HEK293 (cell line): ENCODE measurements around the gene ALDH16A1.

Experiments used
- GLIS2 ChIP-seq: fragments of 450-650 bp; formaldehyde crosslinking; IDR thresholded peaks from 2 replicates; pipeline ENCODE4 v1.5.1; 2016; ENCODE audit warnings: missing biosample characterization, missing genetic modification characterization
- HOXC10 ChIP-seq: sonication (generic); formaldehyde crosslinking; IDR thresholded peaks from 2 replicates; pipeline ENCODE4 v1.8.1; 2023; ENCODE audit warnings: mild to moderate bottlenecking, missing genetic modification reagents
- SCRT1 ChIP-seq: fragments of 450-650 bp; formaldehyde crosslinking; IDR thresholded peaks from 2 replicates; pipeline ENCODE4 v1.5.1; 2016; ENCODE audit warnings: missing biosample characterization, missing genetic modification characterization, borderline replicate concordance
- SETDB1 ChIP-seq: IDR thresholded peaks from one replicate; pipeline ENCODE4 v1.6.1; 2017; ENCODE audit warnings: mild to moderate bottlenecking, low read length, moderate library complexity, mixed read lengths; ENCODE audit not compliant: insufficient read length
- SP7 ChIP-seq: fragments of 450-650 bp; formaldehyde crosslinking; IDR thresholded peaks from 2 replicates; pipeline ENCODE4 v1.5.1; 2016; ENCODE audit warnings: missing biosample characterization, missing genetic modification characterization
- ZIC2 ChIP-seq: fragments of 450-650 bp; formaldehyde crosslinking; IDR thresholded peaks from 2 replicates; pipeline ENCODE4 v1.5.1; 2016; ENCODE audit warnings: missing biosample characterization, missing genetic modification characterization
- ZNF175 ChIP-seq: fragments of 450-650 bp; formaldehyde crosslinking; IDR thresholded peaks from 2 replicates; pipeline ENCODE4 v1.5.1; 2016; ENCODE audit warnings: missing biosample characterization, missing genetic modification characterization
- ZNF19 ChIP-seq: fragments of 450-650 bp; formaldehyde crosslinking; IDR thresholded peaks from 2 replicates; pipeline ENCODE4; 2016; ENCODE audit warnings: missing biosample characterization, missing genetic modification characterization, low read depth
- ZNF2 ChIP-seq: fragments of 450-650 bp; formaldehyde crosslinking; IDR thresholded peaks from 2 replicates; pipeline ENCODE4 v1.5.1; 2016; ENCODE audit warnings: missing biosample characterization, missing genetic modification characterization
- ZNF23 ChIP-seq: fragments of 450-650 bp; formaldehyde crosslinking; IDR thresholded peaks from 2 replicates; pipeline ENCODE4 v1.5.1; 2016; ENCODE audit warnings: missing biosample characterization, missing genetic modification characterization, borderline replicate concordance
- ZNF248 ChIP-seq: fragments of 450-650 bp; formaldehyde crosslinking; IDR thresholded peaks from 2 replicates; pipeline ENCODE4 v1.5.1; 2017; ENCODE audit warnings: missing biosample characterization, missing genetic modification characterization
- ZNF433 ChIP-seq: fragments of 450-650 bp; formaldehyde crosslinking; IDR thresholded peaks from 2 replicates; pipeline ENCODE4 v1.5.1; 2016; ENCODE audit warnings: missing biosample characterization, missing genetic modification characterization, low read depth
- ZNF473 ChIP-seq: fragments of 450-650 bp; formaldehyde crosslinking; IDR thresholded peaks from 2 replicates; pipeline ENCODE4 v1.5.1; 2017; ENCODE audit warnings: missing biosample characterization, missing genetic modification characterization
- ZNF510 ChIP-seq: fragments of 450-650 bp; formaldehyde crosslinking; IDR thresholded peaks from 2 replicates; pipeline ENCODE4 v1.5.1; 2018; ENCODE audit warnings: mild to moderate bottlenecking, missing genetic modification characterization, missing biosample characterization; ENCODE audit not compliant: insufficient replicate concordance
- ZNF549 ChIP-seq: fragments of 450-650 bp; IDR thresholded peaks from 2 replicates; pipeline ENCODE4 v1.5.1; 2018; ENCODE audit warnings: missing biosample characterization, missing genetic modification characterization, mild to moderate bottlenecking, inconsistent platforms, moderate library complexity
- ZNF585B ChIP-seq: fragments of 450-650 bp; formaldehyde crosslinking; IDR thresholded peaks from 2 replicates; pipeline ENCODE4 v1.5.1; 2016; ENCODE audit warnings: missing biosample characterization, missing genetic modification characterization
- ZNF626 ChIP-seq: fragments of 450-650 bp; sonication (Bioruptor Pico); formaldehyde crosslinking; IDR thresholded peaks from 2 replicates; pipeline ENCODE4 v1.5.1; 2018; ENCODE audit warnings: missing biosample characterization, missing genetic modification characterization, inconsistent platforms
- ZNF747 ChIP-seq: fragments of 450-650 bp; formaldehyde crosslinking; IDR thresholded peaks from 2 replicates; pipeline ENCODE4 v1.5.1; 2016; ENCODE audit warnings: missing biosample characterization, missing genetic modification characterization
- ZNF785 ChIP-seq: fragments of 450-650 bp; formaldehyde crosslinking; IDR thresholded peaks from 2 replicates; pipeline ENCODE4 v1.5.1; 2016; ENCODE audit warnings: missing biosample characterization, missing genetic modification characterization
- TF ChIP-seq, protein P1 (sequence below): fragments of 450-650 bp; formaldehyde crosslinking; IDR thresholded peaks from 2 replicates; pipeline ENCODE4 v1.5.1; 2017; ENCODE audit warnings: missing biosample characterization, missing genetic modification characterization
- TF ChIP-seq, protein P2 (sequence below): fragments of 450-650 bp; formaldehyde crosslinking; IDR thresholded peaks from 2 replicates; pipeline ENCODE4 v1.5.1; 2016; ENCODE audit warnings: missing biosample characterization, missing genetic modification characterization
- TF ChIP-seq, protein P3 (sequence below): fragments of 450-650 bp; formaldehyde crosslinking; IDR thresholded peaks from 2 replicates; pipeline ENCODE4 v1.5.1; 2016; ENCODE audit warnings: missing biosample characterization, missing genetic modification characterization
- TF ChIP-seq, protein P4 (sequence below): fragments of 450-650 bp; formaldehyde crosslinking; IDR thresholded peaks from 2 replicates; pipeline ENCODE4 v1.5.1; 2017; ENCODE audit warnings: missing biosample characterization, mild to moderate bottlenecking, missing genetic modification characterization, moderate library complexity
- TF ChIP-seq, protein P5 (sequence below): fragments of 450-650 bp; formaldehyde crosslinking; IDR thresholded peaks from 2 replicates; pipeline ENCODE4 v1.5.1; 2016; ENCODE audit warnings: missing biosample characterization, missing genetic modification characterization
- TF ChIP-seq, protein P6 (sequence below): fragments of 450-650 bp; formaldehyde crosslinking; IDR thresholded peaks from 2 replicates; pipeline ENCODE4 v1.5.1; 2016; ENCODE audit warnings: missing biosample characterization, missing genetic modification characterization, borderline replicate concordance
- TF ChIP-seq, protein P7 (sequence below): IDR thresholded peaks from 2 replicates; pipeline ENCODE4 v1.6.1; 2011; ENCODE audit warnings: mild to moderate bottlenecking, low read depth, low read length, borderline replicate concordance

ALDH16A1 gene

DNA sequence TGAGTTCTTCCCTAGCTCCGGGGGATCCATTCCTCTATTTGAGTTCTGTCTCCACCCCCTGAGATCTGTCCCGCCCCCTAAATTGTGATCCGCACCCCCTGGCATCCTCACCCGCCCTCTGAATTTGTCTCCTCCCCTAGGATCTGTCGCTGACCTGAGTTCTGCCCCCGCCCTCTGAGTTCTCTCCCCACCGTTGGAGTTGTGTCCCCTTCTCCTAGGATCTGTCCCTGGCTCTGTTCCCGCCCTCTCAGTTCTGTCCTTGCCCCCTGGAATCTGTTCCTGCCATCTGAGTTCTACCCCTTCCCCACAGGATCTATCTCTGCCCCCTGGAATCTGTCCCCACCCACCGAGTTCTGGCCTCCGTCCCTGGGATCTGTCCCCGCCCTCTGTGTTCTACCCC, 10.7 kb upstream of the ALDH16A1 start (continued):
- no peak for TF ChIP-seq ZNF473
- no peak for TF ChIP-seq ZNF626 (tag by site-specific recombination)
- no peak for TF ChIP-seq ZNF23 (tag by site-specific recombination)
- TF ChIP-seq ZNF549 (tag by site-specific recombination), result no peak
- TF ChIP-seq, protein P1, sequence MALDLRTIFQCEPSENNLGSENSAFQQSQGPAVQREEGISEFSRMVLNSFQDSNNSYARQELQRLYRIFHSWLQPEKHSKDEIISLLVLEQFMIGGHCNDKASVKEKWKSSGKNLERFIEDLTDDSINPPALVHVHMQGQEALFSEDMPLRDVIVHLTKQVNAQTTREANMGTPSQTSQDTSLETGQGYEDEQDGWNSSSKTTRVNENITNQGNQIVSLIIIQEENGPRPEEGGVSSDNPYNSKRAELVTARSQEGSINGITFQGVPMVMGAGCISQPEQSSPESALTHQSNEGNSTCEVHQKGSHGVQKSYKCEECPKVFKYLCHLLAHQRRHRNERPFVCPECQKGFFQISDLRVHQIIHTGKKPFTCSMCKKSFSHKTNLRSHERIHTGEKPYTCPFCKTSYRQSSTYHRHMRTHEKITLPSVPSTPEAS (tag by site-specific recombination), result no peak
- TF ChIP-seq, protein P2, sequence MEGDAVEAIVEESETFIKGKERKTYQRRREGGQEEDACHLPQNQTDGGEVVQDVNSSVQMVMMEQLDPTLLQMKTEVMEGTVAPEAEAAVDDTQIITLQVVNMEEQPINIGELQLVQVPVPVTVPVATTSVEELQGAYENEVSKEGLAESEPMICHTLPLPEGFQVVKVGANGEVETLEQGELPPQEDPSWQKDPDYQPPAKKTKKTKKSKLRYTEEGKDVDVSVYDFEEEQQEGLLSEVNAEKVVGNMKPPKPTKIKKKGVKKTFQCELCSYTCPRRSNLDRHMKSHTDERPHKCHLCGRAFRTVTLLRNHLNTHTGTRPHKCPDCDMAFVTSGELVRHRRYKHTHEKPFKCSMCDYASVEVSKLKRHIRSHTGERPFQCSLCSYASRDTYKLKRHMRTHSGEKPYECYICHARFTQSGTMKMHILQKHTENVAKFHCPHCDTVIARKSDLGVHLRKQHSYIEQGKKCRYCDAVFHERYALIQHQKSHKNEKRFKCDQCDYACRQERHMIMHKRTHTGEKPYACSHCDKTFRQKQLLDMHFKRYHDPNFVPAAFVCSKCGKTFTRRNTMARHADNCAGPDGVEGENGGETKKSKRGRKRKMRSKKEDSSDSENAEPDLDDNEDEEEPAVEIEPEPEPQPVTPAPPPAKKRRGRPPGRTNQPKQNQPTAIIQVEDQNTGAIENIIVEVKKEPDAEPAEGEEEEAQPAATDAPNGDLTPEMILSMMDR (tag by site-specific recombination), result no peak
- TF ChIP-seq, protein P3, sequence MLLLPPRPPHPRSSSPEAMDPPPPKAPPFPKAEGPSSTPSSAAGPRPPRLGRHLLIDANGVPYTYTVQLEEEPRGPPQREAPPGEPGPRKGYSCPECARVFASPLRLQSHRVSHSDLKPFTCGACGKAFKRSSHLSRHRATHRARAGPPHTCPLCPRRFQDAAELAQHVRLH, result no peak
- peak; percentile 55 for TF ChIP-seq GLIS2 (tag by site-specific recombination)
- TF ChIP-seq ZNF248, result no peak
- TF ChIP-seq ZIC2 (tag by site-specific recombination), result no peak
- TF ChIP-seq ZNF510 (tag by site-specific recombination), result no peak
- TF ChIP-seq, protein P4, sequence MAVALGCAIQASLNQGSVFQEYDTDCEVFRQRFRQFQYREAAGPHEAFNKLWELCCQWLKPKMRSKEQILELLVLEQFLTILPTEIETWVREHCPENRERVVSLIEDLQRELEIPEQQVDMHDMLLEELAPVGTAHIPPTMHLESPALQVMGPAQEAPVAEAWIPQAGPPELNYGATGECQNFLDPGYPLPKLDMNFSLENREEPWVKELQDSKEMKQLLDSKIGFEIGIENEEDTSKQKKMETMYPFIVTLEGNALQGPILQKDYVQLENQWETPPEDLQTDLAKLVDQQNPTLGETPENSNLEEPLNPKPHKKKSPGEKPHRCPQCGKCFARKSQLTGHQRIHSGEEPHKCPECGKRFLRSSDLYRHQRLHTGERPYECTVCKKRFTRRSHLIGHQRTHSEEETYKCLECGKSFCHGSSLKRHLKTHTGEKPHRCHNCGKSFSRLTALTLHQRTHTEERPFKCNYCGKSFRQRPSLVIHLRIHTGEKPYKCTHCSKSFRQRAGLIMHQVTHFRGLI (tag by site-specific recombination), result no peak
- TF ChIP-seq, protein P5, sequence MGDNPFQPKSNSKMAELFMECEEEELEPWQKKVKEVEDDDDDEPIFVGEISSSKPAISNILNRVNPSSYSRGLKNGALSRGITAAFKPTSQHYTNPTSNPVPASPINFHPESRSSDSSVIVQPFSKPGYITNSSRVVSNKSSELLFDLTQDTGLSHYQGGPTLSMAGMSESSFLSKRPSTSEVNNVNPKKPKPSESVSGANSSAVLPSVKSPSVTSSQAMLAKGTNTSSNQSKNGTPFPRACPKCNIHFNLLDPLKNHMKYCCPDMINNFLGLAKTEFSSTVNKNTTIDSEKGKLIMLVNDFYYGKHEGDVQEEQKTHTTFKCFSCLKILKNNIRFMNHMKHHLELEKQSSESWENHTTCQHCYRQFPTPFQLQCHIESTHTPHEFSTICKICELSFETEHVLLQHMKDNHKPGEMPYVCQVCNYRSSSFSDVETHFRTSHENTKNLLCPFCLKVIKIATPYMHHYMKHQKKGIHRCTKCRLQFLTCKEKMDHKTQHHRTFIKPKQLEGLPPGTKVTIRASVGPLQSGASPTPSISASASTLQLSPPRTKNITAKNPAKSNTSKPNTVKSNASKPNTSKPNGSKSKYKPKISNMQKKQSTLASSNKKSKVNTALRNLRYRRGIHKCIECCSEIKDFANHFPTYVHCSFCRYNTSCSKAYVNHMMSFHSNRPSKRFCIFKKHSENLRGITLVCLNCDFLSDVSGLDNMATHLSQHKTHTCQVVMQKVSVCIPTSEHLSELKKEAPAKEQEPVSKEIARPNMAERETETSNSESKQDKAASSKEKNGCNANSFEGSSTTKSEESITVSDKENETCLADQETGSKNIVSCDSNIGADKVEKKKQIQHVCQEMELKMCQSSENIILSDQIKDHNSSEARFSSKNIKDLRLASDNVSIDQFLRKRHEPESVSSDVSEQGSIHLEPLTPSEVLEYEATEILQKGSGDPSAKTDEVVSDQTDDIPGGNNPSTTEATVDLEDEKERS (tag by site-specific recombination), result no peak
- no peak for TF ChIP-seq ZNF747
- 0 out of 2 replicates have a peak, but pooled peaks have one; percentile 16 for TF ChIP-seq HOXC10 (CRISPR knock-in tag)
- no peak for TF ChIP-seq SP7 (tag by site-specific recombination)
- TF ChIP-seq SETDB1, result no peak
- TF ChIP-seq, protein P6, sequence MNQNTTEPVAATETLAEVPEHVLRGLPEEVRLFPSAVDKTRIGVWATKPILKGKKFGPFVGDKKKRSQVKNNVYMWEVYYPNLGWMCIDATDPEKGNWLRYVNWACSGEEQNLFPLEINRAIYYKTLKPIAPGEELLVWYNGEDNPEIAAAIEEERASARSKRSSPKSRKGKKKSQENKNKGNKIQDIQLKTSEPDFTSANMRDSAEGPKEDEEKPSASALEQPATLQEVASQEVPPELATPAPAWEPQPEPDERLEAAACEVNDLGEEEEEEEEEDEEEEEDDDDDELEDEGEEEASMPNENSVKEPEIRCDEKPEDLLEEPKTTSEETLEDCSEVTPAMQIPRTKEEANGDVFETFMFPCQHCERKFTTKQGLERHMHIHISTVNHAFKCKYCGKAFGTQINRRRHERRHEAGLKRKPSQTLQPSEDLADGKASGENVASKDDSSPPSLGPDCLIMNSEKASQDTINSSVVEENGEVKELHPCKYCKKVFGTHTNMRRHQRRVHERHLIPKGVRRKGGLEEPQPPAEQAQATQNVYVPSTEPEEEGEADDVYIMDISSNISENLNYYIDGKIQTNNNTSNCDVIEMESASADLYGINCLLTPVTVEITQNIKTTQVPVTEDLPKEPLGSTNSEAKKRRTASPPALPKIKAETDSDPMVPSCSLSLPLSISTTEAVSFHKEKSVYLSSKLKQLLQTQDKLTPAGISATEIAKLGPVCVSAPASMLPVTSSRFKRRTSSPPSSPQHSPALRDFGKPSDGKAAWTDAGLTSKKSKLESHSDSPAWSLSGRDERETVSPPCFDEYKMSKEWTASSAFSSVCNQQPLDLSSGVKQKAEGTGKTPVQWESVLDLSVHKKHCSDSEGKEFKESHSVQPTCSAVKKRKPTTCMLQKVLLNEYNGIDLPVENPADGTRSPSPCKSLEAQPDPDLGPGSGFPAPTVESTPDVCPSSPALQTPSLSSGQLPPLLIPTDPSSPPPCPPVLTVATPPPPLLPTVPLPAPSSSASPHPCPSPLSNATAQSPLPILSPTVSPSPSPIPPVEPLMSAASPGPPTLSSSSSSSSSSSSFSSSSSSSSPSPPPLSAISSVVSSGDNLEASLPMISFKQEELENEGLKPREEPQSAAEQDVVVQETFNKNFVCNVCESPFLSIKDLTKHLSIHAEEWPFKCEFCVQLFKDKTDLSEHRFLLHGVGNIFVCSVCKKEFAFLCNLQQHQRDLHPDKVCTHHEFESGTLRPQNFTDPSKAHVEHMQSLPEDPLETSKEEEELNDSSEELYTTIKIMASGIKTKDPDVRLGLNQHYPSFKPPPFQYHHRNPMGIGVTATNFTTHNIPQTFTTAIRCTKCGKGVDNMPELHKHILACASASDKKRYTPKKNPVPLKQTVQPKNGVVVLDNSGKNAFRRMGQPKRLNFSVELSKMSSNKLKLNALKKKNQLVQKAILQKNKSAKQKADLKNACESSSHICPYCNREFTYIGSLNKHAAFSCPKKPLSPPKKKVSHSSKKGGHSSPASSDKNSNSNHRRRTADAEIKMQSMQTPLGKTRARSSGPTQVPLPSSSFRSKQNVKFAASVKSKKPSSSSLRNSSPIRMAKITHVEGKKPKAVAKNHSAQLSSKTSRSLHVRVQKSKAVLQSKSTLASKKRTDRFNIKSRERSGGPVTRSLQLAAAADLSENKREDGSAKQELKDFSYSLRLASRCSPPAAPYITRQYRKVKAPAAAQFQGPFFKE (tag by site-specific recombination), result no peak
- TF ChIP-seq ZNF19 (tag by site-specific recombination), result no peak
- no peak for TF ChIP-seq ZNF433 (tag by site-specific recombination)
- TF ChIP-seq ZNF175 (tag by site-specific recombination), result no peak
- no peak for TF ChIP-seq ZNF785 (tag by site-specific recombination)
- TF ChIP-seq ZNF585B (tag by site-specific recombination), result no peak
- TF ChIP-seq SCRT1, result no peak
- no peak for TF ChIP-seq ZNF2 (tag by site-specific recombination)
- TF ChIP-seq, protein P7, sequence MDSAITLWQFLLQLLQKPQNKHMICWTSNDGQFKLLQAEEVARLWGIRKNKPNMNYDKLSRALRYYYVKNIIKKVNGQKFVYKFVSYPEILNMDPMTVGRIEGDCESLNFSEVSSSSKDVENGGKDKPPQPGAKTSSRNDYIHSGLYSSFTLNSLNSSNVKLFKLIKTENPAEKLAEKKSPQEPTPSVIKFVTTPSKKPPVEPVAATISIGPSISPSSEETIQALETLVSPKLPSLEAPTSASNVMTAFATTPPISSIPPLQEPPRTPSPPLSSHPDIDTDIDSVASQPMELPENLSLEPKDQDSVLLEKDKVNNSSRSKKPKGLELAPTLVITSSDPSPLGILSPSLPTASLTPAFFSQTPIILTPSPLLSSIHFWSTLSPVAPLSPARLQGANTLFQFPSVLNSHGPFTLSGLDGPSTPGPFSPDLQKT, result no peak
